IgD-negative memory B cell (primary cell): Measurements from ENCODE around the gene THAP2. TPM values are rescaled to one million over a fixed set of nuclear protein-coding genes. Genes with fewer than 3 reads are reported as not detected.
A peak's percentile ranks its signal among the peaks of the same experiment; 100 is the strongest.

Source experiments
- H3K27ac Mint-ChIP-seq, 3 donors: one replicate each; pipeline ENCODE4 v1.8.0; 2020 to 2022; ENCODE audit warnings: mild to moderate bottlenecking in 3 of 3, mixed read lengths in 3 of 3, moderate library complexity in 1 of 3
- H3K27me3 Mint-ChIP-seq: one replicate; pipeline ENCODE4 v1.8.0; 2021; ENCODE audit warnings: mixed read lengths
- H3K36me3 Mint-ChIP-seq: one replicate; pipeline ENCODE4 v1.8.0; 2020; ENCODE audit warnings: mild to moderate bottlenecking, mixed read lengths
- H3K4me1 Mint-ChIP-seq, 3 donors: one replicate each; pipeline ENCODE4 v1.8.0; 2020 to 2022; ENCODE audit warnings: mixed read lengths in 3 of 3, mild to moderate bottlenecking in 1 of 3
- H3K4me3 Mint-ChIP-seq, 4 donors: one replicate each; pipeline ENCODE4 v1.8.0; 2020 to 2022; ENCODE audit warnings: mild to moderate bottlenecking in 4 of 4, mixed read lengths in 4 of 4, moderate library complexity in 3 of 4
- H3K9me3 Mint-ChIP-seq, 3 donors: one replicate each; pipeline ENCODE4 v1.8.0; 2020 to 2021; ENCODE audit warnings: mixed read lengths in 3 of 3, mild to moderate bottlenecking in 1 of 3
- polyA plus RNA-seq: library from polyadenylated mRNA; unstranded; fragments of 300-500 nt; fragmentation: Illumina TruSeq; gene quantifications from one replicate; pipeline ENCODE4 v1.2.3, GENCODE V29; 2021

Gene THAP2
- polyA plus RNA-seq, 1 donor from 2014 or later: 11.1 TPM

DNA sequence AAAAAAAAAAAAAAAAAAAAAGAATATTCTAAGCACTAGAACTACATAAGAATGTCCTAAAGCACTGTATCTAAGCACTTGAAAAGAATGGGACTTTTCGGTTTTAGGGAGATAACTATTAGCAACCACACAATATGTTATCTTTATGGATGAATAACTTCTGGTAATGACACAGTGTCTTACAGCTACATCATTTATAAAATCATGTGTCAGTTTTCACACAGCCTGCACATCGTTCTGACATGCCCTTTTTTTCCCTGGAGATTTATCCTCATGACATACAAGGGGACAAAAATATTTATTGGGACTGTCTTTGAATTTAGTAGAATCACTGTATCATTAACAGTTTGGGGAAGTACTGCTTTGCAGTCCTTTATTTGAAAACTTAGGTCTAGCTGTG lies 39.1 kb downstream of the THAP2 start:
- H3K4me1 Mint-ChIP-seq: peaks cover 10 to 25% (median 13%) of the 10 kb centered on the region in 3 donors
- peak overlapping the region in 1 of 3 donors; percentile 59 for H3K27ac Mint-ChIP-seq
- H3K9me3 Mint-ChIP-seq: no peaks in the 10 kb centered on the region
- no peak overlapping the region for H3K4me3 Mint-ChIP-seq
- peaks cover 14% of the 10 kb centered on the region for H3K36me3 Mint-ChIP-seq
- H3K27me3 Mint-ChIP-seq: no peaks in the 10 kb centered on the region

DNA sequence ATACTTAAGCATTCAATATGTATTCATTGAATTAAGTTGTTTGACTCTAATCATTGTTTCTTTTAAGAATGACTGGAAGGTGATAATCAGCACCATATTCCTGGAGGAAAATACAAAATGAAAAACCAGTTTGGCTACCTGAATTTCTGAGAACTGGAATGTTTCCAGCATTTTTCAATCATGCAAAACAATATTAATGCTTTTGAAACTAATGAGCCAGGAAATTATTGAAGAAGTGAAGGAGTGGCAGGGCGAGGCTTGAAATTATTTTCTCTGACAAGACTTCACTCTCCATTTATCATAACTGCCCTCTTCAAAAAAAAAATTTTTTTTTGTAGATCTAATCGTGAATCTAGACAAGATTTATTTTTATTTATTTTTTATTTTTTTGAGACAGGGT lies 40.8 kb downstream of the THAP2 start:
- Mint-ChIP-seq H3K36me3 (peaks cover 13% of the 10 kb centered on the region), H3K27ac (no peak overlapping the region), H3K27me3 (no peaks in the 10 kb centered on the region), H3K4me1 (peaks cover 10 to 21% (median 17%) of the 10 kb centered on the region in 3 donors), H3K4me3 (no peak overlapping the region), H3K9me3 (no peaks in the 10 kb centered on the region)

DNA sequence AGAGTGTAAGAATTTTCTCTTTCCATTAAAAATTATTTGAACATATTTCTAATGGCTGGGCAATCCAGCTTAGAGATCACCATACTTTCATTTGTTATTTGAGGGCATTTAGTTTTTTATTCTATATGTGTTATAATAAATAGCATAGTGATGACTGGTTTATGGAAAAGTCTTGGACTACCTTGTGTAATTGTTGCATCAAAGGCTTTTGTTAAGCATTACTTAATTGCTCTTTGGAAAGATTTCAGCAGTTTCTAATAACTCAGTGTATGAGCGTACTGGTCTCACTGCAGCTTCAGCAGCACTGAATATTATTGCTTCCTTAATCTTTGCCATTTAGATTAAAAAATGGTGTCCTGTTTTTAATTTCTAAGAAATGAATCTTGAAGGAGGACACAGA lies 44.6 kb downstream of the THAP2 start:
- no peak overlapping the region for H3K27ac Mint-ChIP-seq
- H3K36me3 Mint-ChIP-seq: peaks cover 16% of the 10 kb centered on the region
- no peak overlapping the region for H3K4me3 Mint-ChIP-seq
- H3K27me3 Mint-ChIP-seq: no peaks in the 10 kb centered on the region
- peaks cover 0 to 24% (median 19%) of the 10 kb centered on the region in 3 donors for H3K9me3 Mint-ChIP-seq
- H3K4me1 Mint-ChIP-seq: peaks cover 10 to 17% (median 14%) of the 10 kb centered on the region in 3 donors

DNA sequence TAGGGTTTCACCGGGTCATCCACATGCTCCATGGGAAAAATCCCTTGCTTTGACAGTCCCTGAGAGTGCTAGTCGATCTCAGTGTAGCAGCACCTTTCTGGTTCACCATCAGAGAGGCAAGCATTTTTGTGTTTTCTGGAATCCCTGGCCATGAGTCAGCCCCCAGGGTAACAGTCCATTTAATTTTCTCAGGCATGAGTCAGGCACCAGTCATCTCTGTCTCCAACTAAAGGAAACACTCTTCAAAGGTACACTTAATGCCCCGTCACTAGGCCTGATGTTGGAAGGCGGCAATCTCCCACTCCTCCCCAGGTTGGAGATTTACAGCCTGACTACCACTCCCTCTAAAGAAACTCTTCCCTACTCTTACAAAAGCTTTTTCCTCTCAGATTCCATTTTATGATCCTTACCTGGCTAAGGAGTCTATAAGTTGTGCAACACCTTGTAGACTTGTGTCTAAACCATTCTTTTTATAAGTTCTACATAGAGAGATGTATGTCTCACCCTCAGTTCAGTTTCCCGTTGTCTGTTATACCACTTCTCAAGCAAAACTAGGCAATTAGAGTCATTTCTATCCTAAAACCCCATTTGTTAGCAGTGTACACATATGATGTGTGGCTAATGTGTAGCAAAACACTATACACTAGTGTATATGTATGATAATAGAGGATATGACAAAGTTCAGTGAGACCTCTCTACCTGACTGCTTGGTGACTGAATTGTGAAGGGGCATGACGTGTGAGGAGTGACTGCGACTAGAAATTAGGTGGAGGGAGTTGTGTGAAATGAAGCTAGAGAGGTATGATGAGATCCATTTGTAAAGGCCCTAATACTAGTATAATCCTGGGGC lies 46.4 kb downstream of the THAP2 start:
- Mint-ChIP-seq H3K4me3 (peak overlapping the region in 1 of 4 donors; percentile 50), H3K36me3 (peaks cover 12% of the 10 kb centered on the region), H3K9me3 (peaks cover 0 to 29% (median 22%) of the 10 kb centered on the region in 3 donors), H3K27ac (no peak overlapping the region), H3K27me3 (no peaks in the 10 kb centered on the region), H3K4me1 (peaks cover 6 to 17% (median 10%) of the 10 kb centered on the region in 3 donors)

GRCh38 chr12:71718611-71719010 lies 54.5 kb downstream of the THAP2 start:
- Mint-ChIP-seq H3K4me1 (no peaks in the 10 kb centered on the region), H3K36me3 (peaks cover 1% of the 10 kb centered on the region), H3K27me3 (no peaks in the 10 kb centered on the region), H3K27ac (no peak overlapping the region), H3K9me3 (peaks cover 3 to 14% (median 7%) of the 10 kb centered on the region in 3 donors), H3K4me3 (no peak overlapping the region)

GRCh38 chr12:71719647-71720370 lies 55.7 kb downstream of the THAP2 start:
- Mint-ChIP-seq H3K4me1 (no peaks in the 10 kb centered on the region), H3K9me3 (peaks cover 3 to 10% (median 4%) of the 10 kb centered on the region in 3 donors), H3K36me3 (peaks cover 1% of the 10 kb centered on the region), H3K4me3 (no peak overlapping the region), H3K27me3 (no peaks in the 10 kb centered on the region), H3K27ac (no peak overlapping the region)

GRCh38 chr12:71721783-71722505 lies 57.8 kb downstream of the THAP2 start:
- Mint-ChIP-seq H3K27me3 (no peaks in the 10 kb centered on the region), H3K4me1 (peaks cover 0 to 2% (median 0%) of the 10 kb centered on the region in 3 donors), H3K27ac (no peak overlapping the region), H3K9me3 (peaks cover 0 to 4% (median 4%) of the 10 kb centered on the region in 3 donors), H3K4me3 (no peak overlapping the region), H3K36me3 (peaks cover 1% of the 10 kb centered on the region)

- peaks cover 0 to 4% (median 3%) of the 10 kb centered on the region in 3 donors for H3K9me3 Mint-ChIP-seq
- no peak overlapping the region for H3K4me3 Mint-ChIP-seq
- peaks cover 0 to 2% (median 0%) of the 10 kb centered on the region in 3 donors for H3K4me1 Mint-ChIP-seq
- no peaks in the 10 kb centered on the region for H3K27me3 Mint-ChIP-seq
- H3K27ac Mint-ChIP-seq: no peak overlapping the region
- peaks cover 1% of the 10 kb centered on the region for H3K36me3 Mint-ChIP-seq
Measured at GRCh38 chr12:71725011-71725410, 60.9 kb downstream of the THAP2 start.

DNA sequence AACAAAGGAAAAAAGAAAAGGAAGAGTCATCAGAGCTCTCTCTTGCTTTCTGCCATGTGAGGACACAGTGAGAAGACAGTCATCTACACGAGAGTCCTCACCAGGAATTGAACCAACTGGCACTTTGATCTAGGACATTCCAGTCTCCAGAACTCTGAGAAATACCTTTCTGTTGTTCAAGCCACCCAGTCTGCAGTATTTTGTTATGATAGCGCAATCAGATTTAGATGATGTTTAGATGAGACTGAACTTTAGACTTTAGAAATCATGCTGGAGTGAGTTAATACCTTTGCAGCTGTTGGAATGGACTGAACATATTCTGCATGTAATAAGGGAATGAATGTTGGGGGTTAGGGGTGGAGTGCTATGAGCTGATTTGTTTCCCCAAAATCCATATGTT lies 62.4 kb downstream of the THAP2 start:
- Mint-ChIP-seq H3K27ac (no peak overlapping the region), H3K4me1 (peaks cover 0 to 2% (median 0%) of the 10 kb centered on the region in 3 donors), H3K36me3 (no peaks in the 10 kb centered on the region), H3K4me3 (no peak overlapping the region), H3K27me3 (no peaks in the 10 kb centered on the region), H3K9me3 (peaks cover 0 to 4% (median 3%) of the 10 kb centered on the region in 3 donors)

- Mint-ChIP-seq H3K36me3 (no peaks in the 10 kb centered on the region), H3K27ac (no peak overlapping the region), H3K4me3 (no peak overlapping the region), H3K27me3 (no peaks in the 10 kb centered on the region), H3K4me1 (peaks cover 0 to 2% (median 0%) of the 10 kb centered on the region in 3 donors), H3K9me3 (peaks cover 0 to 4% (median 3%) of the 10 kb centered on the region in 3 donors)
Measured at GRCh38 chr12:71727958-71728357, 63.9 kb downstream of the THAP2 start.

Other genes starting within 250 kb of the THAP2 start
- not detected for gene LGR5, start 224.5 kb upstream of the THAP2 start, polyA plus RNA-seq
- gene ZFC3H1, start 453 bp upstream of the THAP2 start, polyA plus RNA-seq: 39.3 TPM
- 98.7 TPM for gene TMEM19, start 21.8 kb downstream of the THAP2 start, polyA plus RNA-seq
- 16.2 TPM for gene RAB21, start 90.6 kb downstream of the THAP2 start, polyA plus RNA-seq
- gene TBC1D15, start 175.5 kb downstream of the THAP2 start, polyA plus RNA-seq: 28.3 TPM